GM12865 (cell line): ENCODE results near the gene TARS1.

ENCODE experiments used
- DNase-seq: peaks from one replicate; pipeline ENCODE4 v3.0.0; 2010; ENCODE audit warnings: low read depth
- H3K4me3 ChIP-seq: 2 replicates; pipeline ENCODE4 v1.5.1; 2011; ENCODE audit warnings: mild to moderate bottlenecking, low read depth, low read length, control low read depth
- TF ChIP-seq, protein P1 (sequence below): IDR thresholded peaks from 2 replicates; pipeline ENCODE4 v1.5.1; 2011; ENCODE audit warnings: low read length, control low read depth, low read depth, inconsistent platforms; ENCODE audit not compliant: insufficient read depth; ENCODE audit errors: missing control alignments

The TARS1 gene

DNA sequence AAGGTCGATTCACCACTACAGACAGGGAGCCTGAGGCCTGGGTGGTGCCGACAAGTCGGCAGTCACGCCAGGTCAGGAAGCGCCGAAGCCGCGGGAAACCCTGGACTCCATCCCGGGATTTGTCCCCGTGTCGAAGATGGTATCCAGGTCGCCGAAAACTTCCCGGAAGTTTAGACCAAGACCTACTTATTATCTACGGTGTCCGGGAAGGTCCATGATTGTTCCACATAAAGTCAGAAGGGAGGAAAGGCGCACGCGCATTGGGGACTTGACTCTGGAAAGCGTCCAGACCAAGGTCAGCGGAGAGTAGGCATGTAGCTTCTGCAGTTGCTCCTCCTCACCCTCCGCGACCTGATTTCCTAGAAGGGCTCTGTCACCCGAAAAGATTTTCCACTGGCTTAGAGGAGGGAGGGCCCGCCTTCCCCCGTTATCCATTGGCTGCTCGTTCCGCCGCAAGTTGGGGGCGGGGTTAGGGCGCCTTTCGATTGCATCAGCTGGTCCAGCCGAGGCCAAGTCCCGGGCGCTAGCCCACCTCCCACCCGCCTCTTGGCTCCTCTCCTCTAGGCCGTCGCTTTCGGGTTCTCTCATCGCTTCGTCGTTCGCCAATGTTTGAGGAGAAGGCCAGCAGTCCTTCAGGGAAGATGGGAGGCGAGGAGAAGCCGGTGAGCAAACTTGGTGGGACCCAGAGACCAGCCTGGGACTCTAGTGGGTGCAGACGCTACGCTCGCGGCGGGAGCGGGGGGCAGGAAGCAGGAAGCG lies at the start of gene TARS1:
TARS1 (plus strand) TSS at position 484 of the 759 bp plus-strand sequence; CDS start at position 606, 122 bp downstream.
- H3K4me3 ChIP-seq, result peak within 1 kb of the TSS; percentile 78
- TF ChIP-seq, protein P1, sequence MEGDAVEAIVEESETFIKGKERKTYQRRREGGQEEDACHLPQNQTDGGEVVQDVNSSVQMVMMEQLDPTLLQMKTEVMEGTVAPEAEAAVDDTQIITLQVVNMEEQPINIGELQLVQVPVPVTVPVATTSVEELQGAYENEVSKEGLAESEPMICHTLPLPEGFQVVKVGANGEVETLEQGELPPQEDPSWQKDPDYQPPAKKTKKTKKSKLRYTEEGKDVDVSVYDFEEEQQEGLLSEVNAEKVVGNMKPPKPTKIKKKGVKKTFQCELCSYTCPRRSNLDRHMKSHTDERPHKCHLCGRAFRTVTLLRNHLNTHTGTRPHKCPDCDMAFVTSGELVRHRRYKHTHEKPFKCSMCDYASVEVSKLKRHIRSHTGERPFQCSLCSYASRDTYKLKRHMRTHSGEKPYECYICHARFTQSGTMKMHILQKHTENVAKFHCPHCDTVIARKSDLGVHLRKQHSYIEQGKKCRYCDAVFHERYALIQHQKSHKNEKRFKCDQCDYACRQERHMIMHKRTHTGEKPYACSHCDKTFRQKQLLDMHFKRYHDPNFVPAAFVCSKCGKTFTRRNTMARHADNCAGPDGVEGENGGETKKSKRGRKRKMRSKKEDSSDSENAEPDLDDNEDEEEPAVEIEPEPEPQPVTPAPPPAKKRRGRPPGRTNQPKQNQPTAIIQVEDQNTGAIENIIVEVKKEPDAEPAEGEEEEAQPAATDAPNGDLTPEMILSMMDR, result no peak
- peak; percentile 100 for DNase-seq

DNA sequence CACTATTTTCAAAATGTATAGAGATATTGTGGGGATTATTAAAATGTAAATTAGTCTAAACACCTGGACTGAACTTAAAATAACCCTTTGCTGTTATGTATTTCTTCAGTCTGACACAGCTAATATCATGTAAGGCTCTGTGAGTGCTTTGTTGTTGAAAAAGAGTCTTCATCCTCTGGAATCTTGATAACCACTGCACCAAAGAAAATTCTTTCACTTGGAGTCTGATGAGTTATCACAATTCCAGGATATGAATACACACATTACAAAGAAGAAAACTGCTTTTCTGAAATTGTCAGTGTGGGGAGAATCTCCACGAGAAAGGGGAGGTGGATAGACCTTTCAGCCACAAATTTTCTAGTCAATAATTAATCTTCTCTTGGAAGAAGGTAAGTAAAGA lies 42.3 kb upstream of the TARS1 start:
- H3K4me3 ChIP-seq, result no peak overlapping the region
- no peak for DNase-seq
- TF ChIP-seq, protein P1, result no peak

DNA sequence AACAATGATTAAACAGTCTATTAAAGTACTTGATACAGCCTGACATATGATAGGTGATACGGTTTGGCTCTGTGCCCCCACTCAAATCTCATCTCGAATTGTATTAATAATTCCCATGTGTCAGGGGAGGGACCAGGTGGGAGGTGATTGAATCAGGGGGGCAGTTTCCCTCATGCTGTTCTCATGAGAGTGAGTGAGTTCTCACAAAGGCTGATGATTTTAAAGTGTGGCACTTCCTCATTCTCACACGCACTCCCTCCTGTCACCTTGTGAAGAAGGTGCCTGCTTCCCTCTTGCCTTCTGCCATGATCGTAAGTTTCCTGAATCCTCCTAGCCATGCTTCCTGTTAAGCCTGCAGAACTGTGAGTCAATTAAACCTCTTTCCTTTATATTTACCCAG lies 40.1 kb upstream of the TARS1 start:
- no peak overlapping the region for H3K4me3 ChIP-seq
- DNase-seq, result peak; percentile 12
- TF ChIP-seq, protein P1, result no peak

DNA sequence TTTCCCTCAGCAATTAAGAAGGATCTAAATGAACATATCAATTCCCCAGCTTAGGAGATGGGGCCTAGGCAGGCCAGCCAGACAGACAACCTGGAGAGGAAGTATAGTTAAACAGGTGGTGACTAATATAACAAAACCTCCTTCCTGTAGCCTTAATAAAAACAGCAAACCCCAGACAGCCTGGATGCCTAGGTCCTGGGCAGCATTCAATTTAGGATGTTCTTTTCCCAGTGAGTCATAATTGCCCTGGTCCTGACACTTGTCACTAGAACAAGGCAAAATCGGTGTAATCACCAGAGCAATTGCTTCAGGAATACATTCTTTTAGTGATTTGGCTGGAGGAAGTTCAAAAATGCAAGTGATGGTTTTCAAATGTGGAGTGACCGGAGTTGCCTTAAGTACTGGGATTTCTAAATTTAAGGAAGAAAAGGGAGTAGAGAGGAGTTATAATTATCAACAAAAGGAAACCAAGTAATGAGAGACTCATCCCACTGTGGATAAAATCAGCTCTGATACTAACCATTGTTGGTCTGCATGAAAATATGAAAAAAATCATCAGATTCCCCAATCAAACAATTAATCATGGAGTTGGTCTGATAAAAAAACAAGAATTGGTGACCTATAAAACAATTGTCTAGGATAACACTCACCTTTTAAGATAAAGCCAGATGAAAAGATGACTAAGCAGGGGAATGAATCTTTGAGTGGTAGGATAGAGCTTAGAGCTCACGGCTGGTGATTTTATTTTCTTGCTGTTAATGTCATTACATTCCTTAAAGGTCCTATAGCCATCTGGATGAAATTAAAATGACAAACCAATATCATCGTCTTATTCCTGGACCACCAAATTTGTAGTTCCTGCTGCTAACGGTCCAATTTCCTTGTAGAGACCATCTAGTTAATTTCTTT lies 39.0 kb upstream of the TARS1 start:
- no peak overlapping the region for H3K4me3 ChIP-seq

DNA sequence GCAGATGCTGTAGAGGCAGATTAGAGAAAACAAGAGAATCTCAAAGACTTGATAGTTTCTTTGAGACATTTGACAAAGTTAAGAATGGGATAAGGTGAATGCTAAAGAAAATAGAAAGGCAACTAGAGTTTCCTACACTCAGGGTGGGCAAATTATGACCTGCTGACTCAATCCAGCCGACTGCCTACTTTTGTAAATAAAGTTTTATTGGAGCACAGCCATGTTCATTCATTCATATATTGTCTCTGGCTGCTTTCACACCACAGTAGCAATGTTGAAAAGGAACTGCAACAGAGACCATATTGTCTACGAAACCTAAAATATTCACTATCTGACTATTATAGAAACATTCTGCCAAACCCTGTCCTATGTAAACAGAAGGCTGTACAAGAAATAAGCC lies 37.6 kb upstream of the TARS1 start:
- H3K4me3 ChIP-seq, result no peak overlapping the region
- TF ChIP-seq, protein P1, result no peak
- DNase-seq, result no peak

More for the DNA sequence above, 39.0 kb upstream of the TARS1 start:
- TF ChIP-seq, protein P1, result no peak
- DNase-seq, result no peak

DNA sequence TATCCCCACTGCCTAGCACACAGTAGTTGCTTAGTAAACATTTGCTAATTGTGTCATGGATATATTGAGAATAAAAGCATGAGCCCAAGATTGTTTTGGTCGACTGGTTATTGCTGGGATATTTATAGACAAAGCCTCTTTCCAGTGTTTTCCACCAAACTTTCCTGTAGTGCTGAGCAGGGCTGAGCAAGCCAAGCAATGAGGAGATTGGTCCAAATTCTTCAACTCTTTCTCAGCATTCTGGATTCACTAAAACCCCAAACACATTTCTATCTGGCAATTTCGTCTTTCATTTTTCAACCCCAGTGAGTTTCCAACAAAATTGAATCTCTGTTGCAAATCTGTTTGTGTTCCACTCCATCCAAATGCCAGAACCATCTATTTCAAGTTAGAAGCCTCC lies 31.9 kb upstream of the TARS1 start:
- DNase-seq, result no peak
- H3K4me3 ChIP-seq, result no peak overlapping the region
- TF ChIP-seq, protein P1, result no peak
